ENCODE results near the gene UBR2. TPM values are rescaled to one million over a fixed set of nuclear protein-coding genes. Genes with fewer than 3 reads are reported as not detected.
"Not testable (repeated sequence)": the region's sequence is repeated elsewhere in the genome, so short reads cannot be mapped to it uniquely, and the experiment has no call there.

Gene UBR2
- total and polyA plus RNA-seq, 2 of the 4 experiments (the other 2 are of a cell fraction), result 7.7 to 32.3 TPM

- H3K27ac ChIP-seq (ENCODE audit: insufficient read depth, low read length); H3K4me2 ChIP-seq (ENCODE audit: low read depth, low read length); in situ Hi-C loops (cut with MboI; ENCODE audit: low sequenced_read_pairs); H3K18ac ChIP-seq (ENCODE audit: low read depth, low read length); H3K4ac ChIP-seq (ENCODE audit: low read depth, low read length); H3K56ac ChIP-seq (ENCODE audit: extremely low read depth, insufficient read depth, low read length); H2BK5ac ChIP-seq (ENCODE audit: low read depth, low read length, poor library complexity, severe bottlenecking); H3K36me3 ChIP-seq (ENCODE audit: control insufficient read depth, insufficient read depth, low read length); H4K5ac ChIP-seq (ENCODE audit: low read depth, low read length); H3K9me1 ChIP-seq (ENCODE audit: insufficient read depth, low read length); ATAC-seq (ENCODE audit: low read depth); H3K9me3 ChIP-seq (ENCODE audit: control insufficient read depth, insufficient read depth, low read length); dilution Hi-C loops (cut with HindIII; ENCODE audit: low sequenced_read_pairs, unreplicated experiment); H2BK120ac ChIP-seq (ENCODE audit: low read depth, low read length); H2BK15ac ChIP-seq (ENCODE audit: low read depth, low read length); BruUV-seq (replicated peaks); H2AK9ac ChIP-seq (replicated peaks; ENCODE audit: low read depth, low read length, poor library complexity); H4K20me1 ChIP-seq (ENCODE audit: insufficient read depth, low read length); H3K27me3 ChIP-seq (ENCODE audit: control insufficient read depth, insufficient read depth, low read length); H2AFZ ChIP-seq (replicated peaks; ENCODE audit: low read length, poor library complexity); H4K91ac ChIP-seq (ENCODE audit: insufficient read depth, low read depth, low read length); intact Hi-C loops (cut with micrococcal nuclease); H3K9ac ChIP-seq (ENCODE audit: low read depth, low read length); H3K4me1 ChIP-seq (ENCODE audit: control insufficient read depth, insufficient read depth, low read length); H3K4me3 ChIP-seq (ENCODE audit: insufficient read depth, low read depth, low read length); H2BK20ac ChIP-seq (ENCODE audit: low read depth, low read length); H4K8ac ChIP-seq (ENCODE audit: low read depth in 2 of 2, low read length in 2 of 2); H3K79me1 ChIP-seq (ENCODE audit: low read depth in 1 of 2, low read length in 2 of 2); H2AK5ac ChIP-seq (ENCODE audit: low read depth, low read length); H3K23ac ChIP-seq (ENCODE audit: low read depth, low read length); DNase-seq; H3K14ac ChIP-seq (replicated peaks; ENCODE audit: low read depth, low read length): not testable (repeated sequence)
- ChIA-PET POLR2A (ENCODE audit: unreplicated experiment) (interaction anchor here (0.5 kb wide), 1 partner anchor 9 kb away, joined by 5 read pairs; no protein-coding TSS in a partner anchor), CTCF (interaction anchor here (2.7 kb wide), 1 partner anchor 12 kb away, joined by 11 read pairs; no protein-coding TSS in a partner anchor)
- 53% methylated on average over 2 of the region's 6 CpGs; no CpG with 5 or more reads in 1 of the 2 experiments for WGBS, 2 experiments (ENCODE audit: extremely low coverage in 2 of 2, insufficient read length in 1 of 2)
Observed at GRCh38 chr6:42559276-42559675, 4.6 kb upstream of the UBR2 start.
